DOHH2 (cell line): ENCODE results near the gene ATXN7.

Experiments used
- H3F3A ChIP-seq: fragments of 200-600 bp; sonication (generic), shearing (Covaris generic); 2 replicates; pipeline ENCODE4 v1.6.0; 2016; ENCODE audit warnings: antibody characterized with exemption, mild to moderate bottlenecking; ENCODE audit not compliant: control insufficient read depth, insufficient read depth
- H3K27ac ChIP-seq: fragments of 200-600 bp; sonication (generic); 2 replicates; pipeline ENCODE4 v1.5.1; 2014; ENCODE audit warnings: low read depth, mild to moderate bottlenecking, low read length, moderate library complexity
- H3K27me3 ChIP-seq: fragments of 200-600 bp; sonication (generic); 2 replicates; pipeline ENCODE4 v1.6.1; 2014; ENCODE audit warnings: mild to moderate bottlenecking, low read length, mixed read lengths; ENCODE audit not compliant: control insufficient read depth
- H3K36me3 ChIP-seq: fragments of 200-600 bp; sonication (generic); 2 replicates; pipeline ENCODE4 v1.6.1; 2014; ENCODE audit warnings: mild to moderate bottlenecking, low read length, moderate library complexity, mixed read lengths; ENCODE audit not compliant: control insufficient read depth
- H3K4me1 ChIP-seq: fragments of 200-600 bp; sonication (generic); 2 replicates; pipeline ENCODE4 v1.6.1; 2014; ENCODE audit warnings: mild to moderate bottlenecking, low read length, mixed read lengths; ENCODE audit not compliant: control insufficient read depth
- H3K4me2 ChIP-seq: fragments of 200-600 bp; sonication (generic); 2 replicates; pipeline ENCODE4 v1.6.0; 2014; ENCODE audit warnings: mild to moderate bottlenecking, low read length, moderate library complexity
- H3K4me3 ChIP-seq: fragments of 200-600 bp; sonication (generic); 2 replicates; pipeline ENCODE4 v1.5.1; 2014; ENCODE audit warnings: mild to moderate bottlenecking, low read length, mixed read lengths
- H3K79me2 ChIP-seq: fragments of 200-600 bp; sonication (generic); 2 replicates; pipeline ENCODE4 v1.6.1; 2014; ENCODE audit warnings: mild to moderate bottlenecking, low read length, mixed read lengths; ENCODE audit not compliant: control insufficient read depth
- H3K9me2 ChIP-seq: fragments of 200-600 bp; sonication (generic); replicated peaks from 2 replicates; pipeline ENCODE4 v1.6.1; 2014; ENCODE audit warnings: mild to moderate bottlenecking, low read length, mixed read lengths; ENCODE audit not compliant: control insufficient read depth
- H3K9me3 ChIP-seq: fragments of 200-600 bp; sonication (generic); 2 replicates; pipeline ENCODE4 v1.6.1; 2014; ENCODE audit warnings: antibody characterized with exemption, low read length, mixed read lengths; ENCODE audit not compliant: control insufficient read depth, insufficient read depth
- H4K20me1 ChIP-seq: fragments of 200-600 bp; sonication (generic); 2 replicates; pipeline ENCODE4 v1.6.0; 2014; ENCODE audit warnings: low read depth, mild to moderate bottlenecking, antibody characterized with exemption, low read length, moderate library complexity; ENCODE audit not compliant: control insufficient read depth, insufficient read depth
- EZH2phosphoT487 ChIP-seq: fragments of 200-600 bp; sonication (generic); IDR thresholded peaks from 2 replicates; pipeline ENCODE4 v1.6.1; 2017; ENCODE audit warnings: borderline replicate concordance, mild to moderate bottlenecking, antibody characterized with exemption, low read length, moderate library complexity, mixed read lengths
- TF ChIP-seq, protein P1 (sequence below): fragments of 200-600 bp; sonication (generic); IDR thresholded peaks from one replicate; pipeline ENCODE4 v1.5.1; 2014; ENCODE audit warnings: antibody characterized with exemption, mild to moderate bottlenecking, low read depth, low read length; ENCODE audit not compliant: poor library complexity, severe bottlenecking

The ATXN7 gene

DNA sequence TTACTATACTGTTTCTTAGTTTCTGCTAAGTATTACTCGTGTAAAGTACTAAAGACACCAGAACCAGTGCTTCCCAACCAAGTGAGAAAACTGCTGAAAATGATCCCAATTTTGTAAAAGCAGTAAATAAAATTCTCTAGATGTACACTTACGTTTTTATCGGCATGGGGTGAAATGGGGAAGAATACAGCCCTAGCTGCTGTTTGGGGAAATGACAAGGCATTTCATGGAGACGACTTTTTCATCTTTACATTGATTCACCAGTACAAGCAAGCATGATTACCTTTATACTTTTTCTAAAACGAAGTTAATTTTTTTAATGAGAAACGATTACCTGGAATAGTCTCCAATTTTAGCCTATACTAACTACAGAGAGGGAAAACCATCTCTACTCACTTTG lies 158.3 kb downstream of the ATXN7 start:
- H3K27ac ChIP-seq = no peak overlapping the region
- no peaks in the 10 kb centered on the region for H3K9me3 ChIP-seq
- H3K4me2 ChIP-seq = peak overlapping the region; percentile 76
- peaks cover 8% of the 10 kb centered on the region; the same call in 1 of the 2 replicates for H3F3A ChIP-seq
- H3K79me2 ChIP-seq = peaks cover 50% of the 10 kb centered on the region
- peaks cover 30% of the 10 kb centered on the region for H3K4me1 ChIP-seq
- no peaks in the 10 kb centered on the region for H3K27me3 ChIP-seq
- H3K36me3 ChIP-seq = peaks cover 57% of the 10 kb centered on the region
- H3K4me3 ChIP-seq = peak overlapping the region; percentile 92
- H4K20me1 ChIP-seq = peaks cover 4% of the 10 kb centered on the region; the same call in 1 of the 2 replicates
- TF ChIP-seq, protein P1, sequence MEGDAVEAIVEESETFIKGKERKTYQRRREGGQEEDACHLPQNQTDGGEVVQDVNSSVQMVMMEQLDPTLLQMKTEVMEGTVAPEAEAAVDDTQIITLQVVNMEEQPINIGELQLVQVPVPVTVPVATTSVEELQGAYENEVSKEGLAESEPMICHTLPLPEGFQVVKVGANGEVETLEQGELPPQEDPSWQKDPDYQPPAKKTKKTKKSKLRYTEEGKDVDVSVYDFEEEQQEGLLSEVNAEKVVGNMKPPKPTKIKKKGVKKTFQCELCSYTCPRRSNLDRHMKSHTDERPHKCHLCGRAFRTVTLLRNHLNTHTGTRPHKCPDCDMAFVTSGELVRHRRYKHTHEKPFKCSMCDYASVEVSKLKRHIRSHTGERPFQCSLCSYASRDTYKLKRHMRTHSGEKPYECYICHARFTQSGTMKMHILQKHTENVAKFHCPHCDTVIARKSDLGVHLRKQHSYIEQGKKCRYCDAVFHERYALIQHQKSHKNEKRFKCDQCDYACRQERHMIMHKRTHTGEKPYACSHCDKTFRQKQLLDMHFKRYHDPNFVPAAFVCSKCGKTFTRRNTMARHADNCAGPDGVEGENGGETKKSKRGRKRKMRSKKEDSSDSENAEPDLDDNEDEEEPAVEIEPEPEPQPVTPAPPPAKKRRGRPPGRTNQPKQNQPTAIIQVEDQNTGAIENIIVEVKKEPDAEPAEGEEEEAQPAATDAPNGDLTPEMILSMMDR = no peak
- TF ChIP-seq EZH2phosphoT487 = no peak
- no peaks in the 10 kb centered on the region for H3K9me2 ChIP-seq

DNA sequence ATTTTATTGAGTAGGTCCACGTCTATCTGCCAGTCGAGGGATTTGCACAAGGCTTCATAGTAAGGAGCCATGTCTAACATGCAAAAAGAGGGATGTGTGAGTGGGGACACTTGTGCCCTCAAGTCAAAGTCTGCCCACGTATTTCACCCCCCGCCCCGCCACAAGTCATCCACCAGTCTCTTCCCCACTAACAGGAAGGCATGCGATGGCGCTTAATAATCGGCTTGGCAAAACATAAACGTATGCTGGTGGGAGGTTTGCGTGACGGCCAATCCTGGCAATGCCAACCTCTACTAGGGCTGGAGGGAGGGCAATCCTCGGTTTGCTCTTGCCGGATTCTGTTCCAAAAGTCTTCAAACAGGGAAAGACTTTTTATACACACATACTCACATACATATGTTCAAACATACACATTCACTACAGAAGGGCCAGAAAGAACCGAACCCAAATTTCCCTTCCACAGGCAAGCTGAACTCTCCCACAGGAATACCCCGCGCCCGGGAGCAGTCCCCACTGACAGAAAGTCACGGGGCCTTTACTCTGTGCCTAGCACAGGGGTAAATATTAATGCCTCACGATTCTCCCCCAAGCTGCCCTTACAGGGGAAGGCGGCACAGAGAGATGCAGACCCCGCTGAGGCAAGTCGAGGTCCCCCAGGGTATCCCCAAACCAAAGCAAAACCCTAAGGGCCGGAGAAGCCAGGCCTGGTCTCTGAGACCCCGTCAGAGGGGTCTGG lies 159.0 kb downstream of the ATXN7 start:
- H3K27me3 ChIP-seq = no peaks in the 10 kb centered on the region
- H3K4me1 ChIP-seq = peaks cover 30% of the 10 kb centered on the region
- peak overlapping the region; percentile 76 for H3K4me2 ChIP-seq
- H3F3A ChIP-seq = peaks cover 8% of the 10 kb centered on the region; the same call in 1 of the 2 replicates
- H3K4me3 ChIP-seq = peak overlapping the region; percentile 92
- no peaks in the 10 kb centered on the region for H3K9me3 ChIP-seq
- peaks cover 4% of the 10 kb centered on the region; the same call in 1 of the 2 replicates for H4K20me1 ChIP-seq
- TF ChIP-seq, protein P1 = no peak
- TF ChIP-seq EZH2phosphoT487 = no peak
- H3K27ac ChIP-seq = peak overlapping the region; percentile 53
- H3K36me3 ChIP-seq = peaks cover 50% of the 10 kb centered on the region
- no peaks in the 10 kb centered on the region for H3K9me2 ChIP-seq
- peaks cover 44% of the 10 kb centered on the region for H3K79me2 ChIP-seq

DNA sequence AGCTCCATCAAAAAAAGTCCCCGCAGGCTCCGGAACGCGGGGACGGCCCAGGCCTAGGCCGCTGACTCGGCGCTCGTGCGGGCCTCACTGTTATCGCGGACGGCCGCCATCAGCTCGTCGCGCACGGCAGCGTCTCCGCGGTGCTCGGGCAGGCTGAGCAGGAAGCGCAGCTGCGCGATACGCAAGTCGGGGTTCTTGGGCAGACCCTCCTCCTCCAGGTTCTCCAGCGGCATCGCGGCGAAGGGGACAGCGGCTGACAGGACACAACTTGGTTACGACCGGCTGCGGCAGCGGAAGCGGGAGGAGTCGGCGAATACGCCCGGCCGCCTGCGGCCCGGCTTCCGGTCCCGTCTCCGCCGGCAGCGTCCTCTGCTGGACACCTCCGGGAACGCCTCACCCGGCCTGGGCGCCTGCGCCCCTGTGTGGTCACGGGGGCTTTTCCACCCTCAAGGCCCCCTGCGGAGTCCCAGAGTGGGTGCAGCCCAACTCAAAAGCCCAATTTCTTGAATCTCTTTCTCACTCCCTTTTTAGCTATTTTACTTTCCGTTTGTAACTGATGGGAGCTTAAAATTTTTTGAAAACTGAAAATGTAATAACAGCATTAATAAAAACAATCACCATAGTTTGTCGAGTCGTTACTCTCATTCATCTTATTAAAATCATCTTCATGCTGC lies 159.7 kb downstream of the ATXN7 start, which contains the start of gene PSMD6:
Gene PSMD6, minus strand, starts transcription at position 308 of the 674 bp plus-strand sequence. Its CDS starts 75 bp downstream, at position 233.
- TF ChIP-seq EZH2phosphoT487 = no peak
- TF ChIP-seq, protein P1 = peak; percentile 95
- Histone ChIP-seq H3K9me3 (no peaks in the 10 kb centered on the region), H3K4me3 (peak within 1 kb of the TSS; percentile 92), H4K20me1 (peaks cover 4% of the 10 kb centered on the region; the same call in 1 of the 2 replicates), H3K27me3 (no peaks in the 10 kb centered on the region), H3K27ac (peak within 1 kb of the TSS; percentile 53), H3F3A (peaks cover 8% of the 10 kb centered on the region; the same call in 1 of the 2 replicates), H3K36me3 (peaks cover 43% of the 10 kb centered on the region), H3K4me2 (peak within 1 kb of the TSS; percentile 76), H3K79me2 (peaks cover 44% of the 10 kb centered on the region), H3K9me2 (no peaks in the 10 kb centered on the region), H3K4me1 (peaks cover 30% of the 10 kb centered on the region)
